Ovary (tissue), 9 donors: ENCODE data around the gene KIF16B. TPM values are rescaled to one million over a fixed set of nuclear protein-coding genes. Genes with fewer than 3 reads are reported as not detected.

Experiments
- DNase-seq, 5 donors: peaks; one replicate each; pipeline ENCODE4 v3.0.0-alpha.2; 2019 to 2020
- H3K27ac ChIP-seq, 2 donors: fragments of 200-600 bp; one replicate each; pipeline versions ENCODE4 v1.5.1 to v1.8.0; 2019 to 2022
- H3K27me3 ChIP-seq: fragments of 200-600 bp; one replicate; pipeline ENCODE4 v1.8.0; 2022
- H3K36me3 ChIP-seq: fragments of 200-600 bp; sonication (generic); one replicate; pipeline ENCODE4 v1.5.1; 2019
- H3K4me1 ChIP-seq: one replicate; pipeline ENCODE4 v1.8.1; 2013; ENCODE audit warnings: mild to moderate bottlenecking, moderate library complexity; ENCODE audit not compliant: insufficient read depth
- H3K4me3 ChIP-seq: fragments of 200-600 bp; sonication (generic); one replicate; pipeline ENCODE4 v1.5.1; 2017
- H3K9me3 ChIP-seq, 2 donors: fragments of 200-600 bp in 1 of 2; sonication (generic) in 1 of 2; one replicate each; pipeline versions ENCODE4 v1.5.1 to v1.8.1; 2013 to 2019; ENCODE audit warnings: mild to moderate bottlenecking in 1 of 2, moderate library complexity in 1 of 2
- CTCF ChIP-seq, 3 donors: fragments of 450-650 bp in 2 of 3; fragments of 200-600 bp in 1 of 3; IDR thresholded peaks; one replicate each; pipeline versions ENCODE4 v1.5.1 to v1.8.0; 2016 to 2022; ENCODE audit warnings: antibody characterized with exemption in 3 of 3, mild to moderate bottlenecking in 1 of 3
- EP300 ChIP-seq: sonication (generic); formaldehyde crosslinking; IDR thresholded peaks from one replicate; pipeline ENCODE4 v1.6.1; 2017; ENCODE audit warnings: antibody characterized with exemption
- POLR2A ChIP-seq: fragments of 450-650 bp; IDR thresholded peaks from one replicate; pipeline ENCODE4 v1.6.1; 2017; ENCODE audit warnings: antibody characterized with exemption, mild to moderate bottlenecking, moderate library complexity
- WGBS, 3 donors: extraction: QIAGEN DNeasy Blood & Tissue Kit in 1 of 3; methylation state at CpG; one replicate each; pipeline versions ENCODE4 v1.1.5 to v1.1.7; 2013 to 2017; 5-methylcytosine and 5-hydroxymethylcytosine counted together
- intact Hi-C, 4 donors: fragments of 100-400 bp; cut with DNase I; formaldehyde crosslinking; loops; one replicate each; pipeline versions ENCODE4 v1.11.0 to v1.15.1; 2022 to 2023
- polyA plus RNA-seq, 2 donors: library from polyadenylated mRNA; stranded (reverse); fragments of 200-250 nt in 1 of 2; fragments of 350-450 nt in 1 of 2; fragmentation: Illumina TruSeq in 1 of 2; extraction: RNeasy Lipid Tissue Mini Kit (QIAGEN cat#74804) in 1 of 2; gene quantifications; one replicate each; pipeline ENCODE4 v1.2.3, GENCODE V29; 2013 to 2014
- total RNA-seq, 7 donors: library from RNA; depleted of rRNA in 2 of 7; stranded (reverse); fragments of >200 nt in 2 of 7; fragmentation: NEBNext Ultra II Directional in 3 of 7; extraction: Animal tissue kit (Norgen Biotek cat#: 25700) in 3 of 7; gene quantifications; one replicate each; pipeline versions ENCODE4 v1.1.0 to v1.2.4, GENCODE V29; 2016 to 2023
- donor health status: DM: no; HTN: no; CAD: no; lungs with moderate emphysema.
- donor health status: DM: no; HTN: no; CAD: no.
- donor health status: Bipolar disorder and iron deficiency.
- donor health status: DM: yes; HTN: yes; CAD: no.
- donor health status: DM: no; HTN: no; CAD: no.
- donor health status: DM: yes; HTN: yes; CAD: no.

The KIF16B gene
- total and polyA plus RNA-seq, 9 donors, result 10.9 to 28.1 (median 20.2) TPM

- intact Hi-C loops, result no loop called here
- Histone ChIP-seq H3K36me3 (no peaks in the 10 kb centered on the region), H3K4me3 (no peak overlapping the region), H3K27me3 (no peaks in the 10 kb centered on the region), H3K27ac (no peak overlapping the region), H3K9me3 (no peaks in the 10 kb centered on the region), H3K4me1 (peaks cover 1% of the 10 kb centered on the region)
- TF ChIP-seq CTCF (IDR thresholded peaks at IDR 0.05), result no peak
- no peak for TF ChIP-seq POLR2A
- TF ChIP-seq EP300, result no peak
- DNase-seq, result no peak
- 88 to 96% (median 92%) methylated on average over 2 of the region's 2 CpGs for WGBS, 3 donors
Measured at GRCh38 chr20:16474363-16474762, 98.9 kb downstream of the KIF16B start.

- Histone ChIP-seq H3K4me1 (peaks cover 1% of the 10 kb centered on the region), H3K36me3 (no peaks in the 10 kb centered on the region), H3K27ac (no peak overlapping the region), H3K27me3 (no peaks in the 10 kb centered on the region), H3K4me3 (no peak overlapping the region), H3K9me3 (no peaks in the 10 kb centered on the region)
- WGBS, 3 donors, result 74 to 78% (median 77%) methylated on average over 12 of the region's 12 CpGs
- no peak for DNase-seq
- no peak for TF ChIP-seq POLR2A
- no peak for TF ChIP-seq EP300
- TF ChIP-seq CTCF (IDR thresholded peaks at IDR 0.05), result no peak
- intact Hi-C loops, result no loop called here
Measured at GRCh38 chr20:16472045-16472872, 101.0 kb downstream of the KIF16B start.

GRCh38 chr20:16469395-16469905 is 103.8 kb downstream of the KIF16B start:
- WGBS, 3 donors, result 94 to 95% (median 95%) methylated on average over 5 of the region's 5 CpGs
- intact Hi-C loops, result loop anchor here in 1 of 4 donors (5.0 kb wide), 1 partner anchor 622 kb away; no protein-coding TSS in a partner anchor
- H3K4me1 ChIP-seq, result peaks cover 1% of the 10 kb centered on the region
- H3K4me3 ChIP-seq, result no peak overlapping the region
- H3K27ac ChIP-seq, result no peak overlapping the region
- no peaks in the 10 kb centered on the region for H3K27me3 ChIP-seq
- H3K9me3 ChIP-seq, result no peaks in the 10 kb centered on the region
- no peak for TF ChIP-seq CTCF (IDR thresholded peaks at IDR 0.05)
- no peak for TF ChIP-seq EP300
- TF ChIP-seq POLR2A, result no peak
- no peak for DNase-seq
- no peaks in the 10 kb centered on the region for H3K36me3 ChIP-seq

GRCh38 chr20:16462711-16463110 is 110.5 kb downstream of the KIF16B start:
- peaks cover 5% of the 10 kb centered on the region for H3K4me1 ChIP-seq
- intact Hi-C loops, result no loop called here
- 59 to 70% (median 64%) methylated on average over 5 of the region's 5 CpGs for WGBS, 3 donors

More at GRCh38 chr20:16462711-16463110, 110.5 kb downstream of the KIF16B start:
- Histone ChIP-seq H3K27ac (no peak overlapping the region), H3K36me3 (no peaks in the 10 kb centered on the region), H3K4me3 (no peak overlapping the region), H3K9me3 (no peaks in the 10 kb centered on the region), H3K27me3 (no peaks in the 10 kb centered on the region)
- DNase-seq, result no peak
- TF ChIP-seq POLR2A, result no peak
- TF ChIP-seq CTCF (IDR thresholded peaks at IDR 0.05), result no peak
- no peak for TF ChIP-seq EP300
